Measurements from ENCODE around the gene AOAH. TPM values are rescaled to one million over a fixed set of nuclear protein-coding genes. Genes with fewer than 3 reads are reported as not detected.

AOAH gene
- total and polyA plus RNA-seq, 9 of the 15 experiments (the other 6 are each of a cell fraction or from before 2014, with no cell fraction given): not detected

DNA sequence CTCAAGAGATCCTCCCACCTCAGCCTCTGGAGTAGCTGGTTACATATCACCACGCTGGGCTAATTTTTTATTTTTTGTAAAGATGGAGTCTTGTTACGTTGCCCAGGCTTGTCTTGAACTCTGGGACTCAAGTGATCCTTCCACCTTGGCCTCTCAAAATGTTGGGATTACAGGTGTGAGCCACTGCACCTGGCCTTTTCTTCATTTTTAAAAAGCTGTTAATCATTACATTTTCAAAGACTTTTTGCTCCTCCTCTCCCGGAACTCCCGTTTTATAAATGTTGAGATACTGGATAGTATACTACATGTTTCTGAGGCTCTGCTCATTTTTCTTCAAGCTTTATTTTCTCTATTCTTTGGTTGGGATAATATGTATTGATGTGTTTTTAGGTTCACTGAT, 16.4 kb downstream of the AOAH start (continued):
- TF ChIP-seq, protein P1, sequence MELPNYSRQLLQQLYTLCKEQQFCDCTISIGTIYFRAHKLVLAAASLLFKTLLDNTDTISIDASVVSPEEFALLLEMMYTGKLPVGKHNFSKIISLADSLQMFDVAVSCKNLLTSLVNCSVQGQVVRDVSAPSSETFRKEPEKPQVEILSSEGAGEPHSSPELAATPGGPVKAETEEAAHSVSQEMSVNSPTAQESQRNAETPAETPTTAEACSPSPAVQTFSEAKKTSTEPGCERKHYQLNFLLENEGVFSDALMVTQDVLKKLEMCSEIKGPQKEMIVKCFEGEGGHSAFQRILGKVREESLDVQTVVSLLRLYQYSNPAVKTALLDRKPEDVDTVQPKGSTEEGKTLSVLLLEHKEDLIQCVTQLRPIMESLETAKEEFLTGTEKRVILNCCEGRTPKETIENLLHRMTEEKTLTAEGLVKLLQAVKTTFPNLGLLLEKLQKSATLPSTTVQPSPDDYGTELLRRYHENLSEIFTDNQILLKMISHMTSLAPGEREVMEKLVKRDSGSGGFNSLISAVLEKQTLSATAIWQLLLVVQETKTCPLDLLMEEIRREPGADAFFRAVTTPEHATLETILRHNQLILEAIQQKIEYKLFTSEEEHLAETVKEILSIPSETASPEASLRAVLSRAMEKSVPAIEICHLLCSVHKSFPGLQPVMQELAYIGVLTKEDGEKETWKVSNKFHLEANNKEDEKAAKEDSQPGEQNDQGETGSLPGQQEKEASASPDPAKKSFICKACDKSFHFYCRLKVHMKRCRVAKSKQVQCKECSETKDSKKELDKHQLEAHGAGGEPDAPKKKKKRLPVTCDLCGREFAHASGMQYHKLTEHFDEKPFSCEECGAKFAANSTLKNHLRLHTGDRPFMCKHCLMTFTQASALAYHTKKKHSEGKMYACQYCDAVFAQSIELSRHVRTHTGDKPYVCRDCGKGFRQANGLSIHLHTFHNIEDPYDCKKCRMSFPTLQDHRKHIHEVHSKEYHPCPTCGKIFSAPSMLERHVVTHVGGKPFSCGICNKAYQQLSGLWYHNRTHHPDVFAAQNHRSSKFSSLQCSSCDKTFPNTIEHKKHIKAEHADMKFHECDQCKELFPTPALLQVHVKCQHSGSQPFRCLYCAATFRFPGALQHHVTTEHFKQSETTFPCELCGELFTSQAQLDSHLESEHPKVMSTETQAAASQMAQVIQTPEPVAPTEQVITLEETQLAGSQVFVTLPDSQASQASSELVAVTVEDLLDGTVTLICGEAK (IDR thresholded peaks at IDR 0.05): no peak
- TF ChIP-seq, protein P1 (CRISPR knock-in tag; IDR thresholded peaks at IDR 0.05): no peak
- no peak for TF ChIP-seq PML (IDR thresholded peaks at IDR 0.05; ENCODE audit: low read length)
- TF ChIP-seq SP2 (IDR thresholded peaks at IDR 0.05; ENCODE audit: extremely low read depth, low read depth, low read length, poor library complexity, severe bottlenecking): no peak
- TF ChIP-seq, protein P2, sequence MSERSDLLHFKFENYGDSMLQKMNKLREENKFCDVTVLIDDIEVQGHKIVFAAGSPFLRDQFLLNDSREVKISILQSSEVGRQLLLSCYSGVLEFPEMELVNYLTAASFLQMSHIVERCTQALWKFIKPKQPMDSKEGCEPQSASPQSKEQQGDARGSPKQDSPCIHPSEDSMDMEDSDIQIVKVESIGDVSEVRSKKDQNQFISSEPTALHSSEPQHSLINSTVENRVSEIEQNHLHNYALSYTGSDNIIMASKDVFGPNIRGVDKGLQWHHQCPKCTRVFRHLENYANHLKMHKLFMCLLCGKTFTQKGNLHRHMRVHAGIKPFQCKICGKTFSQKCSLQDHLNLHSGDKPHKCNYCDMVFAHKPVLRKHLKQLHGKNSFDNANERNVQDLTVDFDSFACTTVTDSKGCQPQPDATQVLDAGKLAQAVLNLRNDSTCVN (CRISPR knock-in tag; IDR thresholded peaks at IDR 0.05): no peak
- TF ChIP-seq ATF1 (CRISPR knock-in tag; IDR thresholded peaks at IDR 0.05): no peak
- no peak for TF ChIP-seq ATF1 (tag; IDR thresholded peaks at IDR 0.05)
- TF ChIP-seq MECOM (CRISPR knock-in tag; IDR thresholded peaks at IDR 0.05): no peak
- TF ChIP-seq HDAC2 (IDR thresholded peaks at IDR 0.05): no peak
- no peak for TF ChIP-seq U2AF2 (optimal IDR thresholded peaks at IDR 0.05; ENCODE audit: low read depth, low read length)
- TF ChIP-seq RNF2 (IDR thresholded peaks at IDR 0.05): no peak
